Mononuclear cell (primary cell): ENCODE results near the gene GPC3. TPM values are rescaled to one million over a fixed set of nuclear protein-coding genes. Genes with fewer than 3 reads are reported as not detected.
"Not testable (repeated sequence)": the region's sequence is repeated elsewhere in the genome, so short reads cannot be mapped to it uniquely, and the experiment has no call there.

Experiments used
- H3K27me3 ChIP-seq: 2 replicates; pipeline ENCODE4 v1.6.0; 2011; ENCODE audit warnings: low read length, control low read depth; ENCODE audit not compliant: insufficient read depth
- H3K4me1 ChIP-seq: 2 replicates; pipeline ENCODE4 v1.5.1; 2011; ENCODE audit warnings: mild to moderate bottlenecking, low read length, control low read depth; ENCODE audit not compliant: insufficient read depth
- H3K4me3 ChIP-seq: 2 replicates; pipeline ENCODE4 v1.5.1; 2011; ENCODE audit warnings: mild to moderate bottlenecking, low read length, moderate library complexity
- H3K9me3 ChIP-seq: 2 replicates; pipeline ENCODE4 v1.5.1; 2011; ENCODE audit warnings: low read depth, mild to moderate bottlenecking, control low read depth, low read length
- total RNA-seq: library from RNA; depleted of rRNA; stranded (reverse); fragments of >200 nt; gene quantifications from one replicate; pipeline ENCODE4 v1.2.3, GENCODE V29; 2012

GPC3 gene
- 0.31 TPM for total RNA-seq

DNA sequence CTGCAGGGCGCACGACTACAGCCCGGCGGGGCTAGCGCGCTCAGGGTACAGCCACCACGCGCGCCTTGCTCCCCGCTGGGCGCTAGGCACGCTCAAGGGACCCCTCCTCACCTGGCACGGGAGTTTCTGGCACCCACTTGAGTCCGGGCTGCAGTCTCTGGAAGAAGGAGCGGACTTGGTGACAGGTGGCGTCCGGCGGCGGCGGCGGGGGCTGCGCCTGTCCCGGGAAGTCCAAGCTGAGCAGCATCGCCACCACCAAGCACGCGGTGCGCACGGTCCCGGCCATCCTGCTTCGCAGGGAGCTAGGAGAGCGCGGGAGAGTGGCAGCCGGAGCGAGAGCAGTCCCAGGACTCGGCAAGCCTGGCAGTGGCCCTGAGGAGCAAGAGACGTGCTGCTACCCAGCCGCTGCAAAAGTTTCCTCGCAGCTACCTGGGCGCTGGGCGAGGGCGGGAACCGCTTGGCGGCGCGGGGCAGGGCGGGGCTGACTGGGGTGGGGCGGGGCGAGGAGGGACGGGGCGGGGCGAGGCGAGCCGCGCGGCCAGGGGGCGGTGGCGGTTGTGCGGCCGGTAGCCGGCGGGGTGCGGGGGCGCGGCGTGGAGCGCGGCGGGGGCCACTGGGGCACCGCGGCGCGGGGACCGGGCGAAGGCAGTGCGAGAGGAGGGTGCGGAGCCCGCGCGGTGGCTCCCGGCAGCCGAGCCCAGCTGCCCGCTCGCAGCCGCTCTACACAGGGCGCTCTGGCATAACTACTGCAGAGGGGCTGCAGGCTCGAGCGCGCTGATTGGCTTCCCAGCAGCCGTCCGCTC is at the start of gene GPC3:
Gene GPC3, minus strand, starts transcription at position 431 of the 803 bp plus-strand sequence.
- H3K4me1 ChIP-seq: no peaks in the 10 kb centered on the region
- peaks cover 23% of the 10 kb centered on the region for H3K27me3 ChIP-seq
- H3K9me3 ChIP-seq: no peaks in the 10 kb centered on the region
- no peak within 1 kb of the TSS for H3K4me3 ChIP-seq

DNA sequence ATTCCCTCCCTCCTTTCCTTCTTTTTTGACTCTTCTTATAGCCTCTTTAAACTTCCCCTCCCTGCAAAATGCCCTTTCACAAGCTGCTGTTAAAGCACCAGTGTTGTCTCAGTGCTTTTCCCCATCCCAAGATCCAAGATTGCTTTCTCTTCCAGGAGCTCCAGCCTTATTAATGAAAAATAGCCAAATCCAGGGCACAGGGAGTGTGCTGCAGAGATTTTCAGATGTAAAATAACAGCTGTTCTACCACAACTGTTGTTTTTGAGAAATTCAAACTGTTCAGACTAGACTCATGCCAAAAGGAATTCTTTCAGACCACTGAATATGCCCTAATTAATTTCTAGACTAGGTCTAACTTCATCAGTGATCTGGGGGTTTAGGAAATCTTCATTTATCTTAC is 47.0 kb upstream of the GPC3 start:
- no peaks in the 10 kb centered on the region for H3K27me3 ChIP-seq
- no peak overlapping the region for H3K4me3 ChIP-seq
- H3K4me1 ChIP-seq: no peaks in the 10 kb centered on the region
- H3K9me3 ChIP-seq: no peaks in the 10 kb centered on the region

DNA sequence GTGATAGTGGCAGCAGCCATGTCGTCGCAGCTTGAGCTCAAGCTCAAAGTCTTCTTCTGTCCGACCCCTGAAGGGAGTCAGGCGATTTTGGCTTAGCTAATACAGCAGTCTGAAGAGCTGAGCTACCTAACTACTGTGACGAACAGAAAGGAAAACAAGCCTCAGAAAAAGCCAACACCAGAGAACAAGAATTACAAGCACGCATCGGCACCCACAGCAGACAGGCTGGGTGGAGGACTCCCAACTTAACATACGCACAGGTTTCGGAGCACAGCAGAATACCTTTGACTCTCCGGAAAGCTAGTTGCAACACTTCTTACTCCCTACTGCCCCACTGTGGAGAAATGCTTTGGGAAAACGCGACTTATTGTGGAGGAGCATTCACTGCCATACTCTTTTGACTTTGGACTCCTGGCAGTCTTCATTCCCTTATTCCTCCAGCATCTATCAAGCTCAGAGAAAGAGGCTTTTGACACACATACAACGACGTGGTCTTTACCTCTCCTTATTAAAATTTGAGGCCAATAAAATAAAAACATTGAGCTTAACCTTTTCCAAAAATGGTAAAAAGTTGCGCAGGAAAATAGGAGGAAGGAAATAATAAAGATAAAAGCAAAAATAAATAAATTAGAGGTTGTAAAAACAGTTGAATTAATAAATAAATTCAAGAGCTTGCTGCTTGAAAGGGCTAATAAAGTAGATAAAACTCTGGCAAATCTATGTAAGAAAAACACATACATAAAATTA is 41.3 kb upstream of the GPC3 start:
- no peaks in the 10 kb centered on the region for H3K27me3 ChIP-seq
- no peak overlapping the region for H3K4me3 ChIP-seq
- H3K9me3 ChIP-seq: no peaks in the 10 kb centered on the region
- H3K4me1 ChIP-seq: no peaks in the 10 kb centered on the region

DNA sequence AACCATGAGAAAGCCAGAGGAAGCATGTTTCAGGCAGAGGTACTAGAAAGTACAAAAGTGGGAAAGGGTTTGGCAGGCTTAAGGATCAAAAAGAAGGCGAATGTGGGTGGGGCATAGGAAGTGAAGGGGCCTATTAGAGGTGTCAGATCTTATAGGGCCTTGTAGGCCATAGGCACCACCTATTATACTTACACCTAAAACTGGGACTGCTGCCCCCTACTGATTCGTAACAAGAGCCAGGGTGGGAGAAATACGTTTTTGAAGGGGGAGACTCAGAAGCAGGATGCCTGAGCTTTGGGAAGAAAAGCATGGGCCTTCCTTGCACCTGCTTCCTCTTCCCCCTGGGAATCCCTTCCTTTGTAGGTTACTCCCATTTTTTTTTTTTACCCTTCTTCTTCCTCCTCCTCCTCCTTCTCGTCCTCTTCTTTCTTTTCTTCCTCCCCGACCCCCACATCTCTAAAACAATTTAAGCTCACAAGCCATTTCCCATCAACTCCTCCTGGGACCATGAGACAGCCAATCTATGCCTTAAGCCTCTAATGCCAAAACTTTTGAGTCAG is 40.7 kb upstream of the GPC3 start:
- H3K4me1 ChIP-seq: no peaks in the 10 kb centered on the region
- no peaks in the 10 kb centered on the region for H3K9me3 ChIP-seq
- H3K27me3 ChIP-seq: no peaks in the 10 kb centered on the region
- H3K4me3 ChIP-seq: no peak overlapping the region

DNA sequence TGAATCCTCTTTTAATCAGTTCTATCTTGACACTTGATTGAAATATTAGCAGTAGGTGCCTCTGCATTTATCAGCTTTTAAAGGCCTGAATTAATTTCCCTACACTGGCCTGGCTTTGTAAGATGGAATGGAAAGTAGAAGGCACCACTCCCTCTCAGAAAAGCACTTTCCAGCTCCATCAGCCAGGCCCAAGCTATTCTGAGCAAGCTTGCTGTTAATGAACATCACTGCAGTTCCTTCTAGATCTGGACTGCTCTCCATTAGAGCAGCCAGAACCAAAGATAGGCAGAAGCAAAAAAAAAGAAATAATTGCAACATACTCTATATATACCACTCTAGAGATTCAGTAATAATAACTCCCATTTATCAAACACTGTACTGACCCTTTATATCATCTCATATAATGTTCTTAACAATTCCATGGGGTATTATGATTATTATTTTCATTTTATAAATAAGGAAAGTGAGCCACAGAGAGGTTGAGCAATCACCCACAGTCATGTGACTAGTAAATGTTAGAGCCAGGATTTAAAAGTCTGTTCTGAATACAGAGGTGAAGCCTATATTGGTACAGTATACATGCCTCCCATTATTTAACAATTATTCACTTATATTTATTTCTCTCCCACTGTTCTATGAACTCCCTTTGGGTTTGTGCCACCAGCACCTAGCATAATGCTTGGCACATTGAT is 39.4 kb upstream of the GPC3 start:
- Histone ChIP-seq H3K4me1 (no peaks in the 10 kb centered on the region), H3K9me3 (no peaks in the 10 kb centered on the region), H3K27me3 (no peaks in the 10 kb centered on the region), H3K4me3 (no peak overlapping the region)

DNA sequence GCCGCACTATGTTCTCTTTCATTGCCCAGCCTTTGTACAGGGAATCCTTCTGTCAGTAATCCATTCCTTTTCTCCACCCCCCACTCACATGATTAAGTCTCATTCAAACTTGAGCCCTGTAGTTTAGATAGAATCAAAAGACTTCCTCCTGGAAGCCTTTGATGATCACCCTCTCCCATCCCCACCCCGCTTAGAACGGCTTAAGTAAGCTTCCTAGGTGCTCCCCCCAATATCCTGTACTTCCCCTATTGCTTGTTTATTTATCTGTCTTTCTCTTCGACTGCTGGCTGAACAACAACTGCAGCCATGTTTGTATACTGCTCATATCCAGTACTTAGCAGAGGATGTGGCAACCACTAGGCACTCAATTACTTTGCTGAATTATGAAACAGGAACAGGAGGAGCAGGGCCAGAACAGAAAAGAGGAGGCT is 38.5 kb upstream of the GPC3 start:
- Histone ChIP-seq H3K4me3 (no peak overlapping the region), H3K9me3 (no peaks in the 10 kb centered on the region), H3K27me3 (no peaks in the 10 kb centered on the region), H3K4me1 (no peaks in the 10 kb centered on the region)

DNA sequence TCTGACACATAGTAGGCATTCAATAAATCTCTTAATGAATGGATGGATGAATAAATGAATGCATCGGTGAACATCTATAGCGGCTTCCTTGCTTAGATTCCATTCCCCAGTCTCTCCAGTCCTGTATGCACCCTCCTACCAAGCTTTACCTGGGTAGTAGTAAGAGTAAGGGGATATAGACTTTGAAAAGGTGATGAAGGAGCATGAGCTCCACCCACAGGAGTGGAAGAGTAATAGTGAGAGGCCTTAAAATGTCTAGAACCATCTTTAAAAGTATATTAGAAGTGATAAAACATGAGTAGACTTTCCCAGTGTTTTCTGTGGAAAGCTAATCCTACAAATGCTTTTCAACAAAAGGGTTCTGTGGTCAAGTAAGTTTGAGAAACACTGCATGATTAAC is 35.5 kb upstream of the GPC3 start:
- H3K9me3 ChIP-seq: no peaks in the 10 kb centered on the region
- no peaks in the 10 kb centered on the region for H3K4me1 ChIP-seq
- no peaks in the 10 kb centered on the region for H3K27me3 ChIP-seq
- no peak overlapping the region for H3K4me3 ChIP-seq

DNA sequence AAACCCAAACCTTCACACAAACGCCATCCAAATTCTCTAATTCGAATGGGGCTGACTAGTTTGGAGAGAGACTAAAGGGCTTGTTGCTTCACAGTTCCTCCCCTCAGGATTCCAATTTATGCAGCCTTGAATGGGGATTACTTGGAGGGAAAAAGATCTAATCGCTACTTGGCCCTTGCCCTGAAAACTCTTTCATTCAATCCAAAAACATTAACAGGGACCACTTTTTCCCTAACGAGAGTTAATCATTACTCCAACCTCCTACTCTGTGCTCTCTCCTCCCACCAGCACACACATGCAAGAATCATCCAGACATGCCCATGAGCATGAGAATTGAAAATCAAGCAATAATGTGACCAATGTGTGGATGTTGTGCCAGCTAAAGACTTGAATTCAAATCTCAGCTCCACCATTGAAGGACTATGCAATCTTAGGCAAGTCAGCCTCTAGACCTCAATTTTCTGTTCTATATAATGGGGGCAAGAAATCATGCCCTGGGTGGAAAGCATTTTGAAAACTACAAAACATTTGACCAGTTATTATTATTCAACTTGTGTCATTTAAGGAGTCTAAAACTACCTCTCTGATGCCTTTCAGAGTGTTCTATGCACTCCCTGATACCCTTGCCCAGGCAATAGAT is 34.3 kb upstream of the GPC3 start:
- no peaks in the 10 kb centered on the region for H3K4me1 ChIP-seq
- no peaks in the 10 kb centered on the region for H3K27me3 ChIP-seq
- no peaks in the 10 kb centered on the region for H3K9me3 ChIP-seq
- H3K4me3 ChIP-seq: no peak overlapping the region

DNA sequence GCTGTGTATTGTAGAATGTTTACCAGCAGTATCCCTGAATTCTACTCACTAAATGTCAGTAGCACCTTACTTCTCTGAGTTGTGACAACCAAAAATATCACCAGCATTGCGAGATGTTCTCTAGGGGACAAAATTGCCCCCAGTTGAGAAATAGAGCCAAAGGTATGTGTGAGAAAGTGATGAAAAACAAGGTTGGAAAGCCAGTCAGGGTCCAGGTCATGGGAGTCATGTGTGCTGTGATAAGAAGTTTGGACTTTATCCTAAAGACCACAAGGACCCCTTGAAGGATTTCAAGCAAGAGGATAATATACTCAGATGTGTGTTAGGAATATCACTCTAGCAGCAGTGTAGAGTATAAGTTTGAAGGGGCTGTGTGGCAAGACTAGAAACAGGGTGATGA is 30.9 kb upstream of the GPC3 start:
- not testable (repeated sequence) for H3K4me3 ChIP-seq, H3K4me1 ChIP-seq, H3K9me3 ChIP-seq, H3K27me3 ChIP-seq

DNA sequence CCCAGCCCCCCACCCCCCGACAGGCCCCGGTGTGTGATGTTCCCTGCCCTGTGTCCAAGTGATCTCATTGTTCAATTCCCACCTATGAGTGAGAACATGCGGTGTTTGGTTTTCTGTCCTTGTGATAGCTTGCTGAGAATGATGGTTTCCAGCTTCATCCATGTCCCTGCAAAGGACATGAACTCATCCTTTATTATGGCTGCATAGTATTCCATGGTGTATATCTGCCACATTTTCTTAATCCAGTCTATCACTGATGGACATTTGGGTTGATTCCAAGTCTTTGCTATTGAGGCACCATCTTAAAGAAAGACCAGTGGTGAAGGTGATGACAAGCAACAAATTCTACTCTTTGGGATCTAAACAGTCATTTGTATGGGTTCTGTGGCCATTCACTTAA is 30.1 kb upstream of the GPC3 start:
- not testable (repeated sequence) for H3K27me3 ChIP-seq, H3K4me1 ChIP-seq, H3K4me3 ChIP-seq, H3K9me3 ChIP-seq

DNA sequence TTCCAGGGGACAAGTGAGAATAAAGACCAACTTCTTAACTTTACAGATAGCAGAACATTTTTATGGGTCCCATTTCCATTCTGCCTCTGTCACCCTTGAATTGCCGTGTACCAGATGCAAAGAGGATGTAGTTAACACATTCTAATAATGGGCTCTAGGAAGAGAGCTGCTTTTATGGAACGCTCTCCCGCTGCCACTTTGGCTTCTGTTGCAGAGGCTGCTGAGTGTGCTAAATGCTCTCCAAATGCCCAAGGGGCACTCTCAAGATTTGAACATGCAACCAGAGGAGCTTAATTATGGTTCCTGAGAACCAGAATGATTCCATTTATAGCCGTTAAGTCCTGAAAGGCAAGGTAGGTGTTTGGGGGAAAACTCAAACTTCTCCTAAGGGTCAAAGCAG is 28.1 kb upstream of the GPC3 start:
- Histone ChIP-seq H3K9me3 (no peaks in the 10 kb centered on the region), H3K4me1 (no peaks in the 10 kb centered on the region), H3K4me3 (no peak overlapping the region), H3K27me3 (no peaks in the 10 kb centered on the region)

DNA sequence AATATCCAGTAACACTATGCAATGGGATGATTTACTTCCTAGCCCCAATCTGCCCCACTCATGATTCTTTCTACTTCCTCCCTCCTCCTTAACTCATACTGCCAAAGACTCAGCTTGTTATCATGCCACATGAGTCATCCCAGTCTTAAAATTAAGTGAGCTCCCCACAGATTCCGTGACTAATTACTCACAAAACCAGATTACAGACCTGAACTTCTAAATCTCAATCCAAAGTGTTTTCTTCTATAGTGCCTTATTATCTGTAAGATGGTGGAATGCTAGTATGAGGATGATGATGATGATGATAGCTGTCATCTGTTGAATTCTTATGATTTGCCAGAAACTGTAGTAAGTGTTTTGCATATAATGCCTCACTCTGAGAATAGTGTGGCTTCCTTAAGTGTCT is 27.7 kb upstream of the GPC3 start:
- Histone ChIP-seq H3K9me3 (no peaks in the 10 kb centered on the region), H3K4me3 (no peak overlapping the region), H3K4me1 (no peaks in the 10 kb centered on the region), H3K27me3 (no peaks in the 10 kb centered on the region)

DNA sequence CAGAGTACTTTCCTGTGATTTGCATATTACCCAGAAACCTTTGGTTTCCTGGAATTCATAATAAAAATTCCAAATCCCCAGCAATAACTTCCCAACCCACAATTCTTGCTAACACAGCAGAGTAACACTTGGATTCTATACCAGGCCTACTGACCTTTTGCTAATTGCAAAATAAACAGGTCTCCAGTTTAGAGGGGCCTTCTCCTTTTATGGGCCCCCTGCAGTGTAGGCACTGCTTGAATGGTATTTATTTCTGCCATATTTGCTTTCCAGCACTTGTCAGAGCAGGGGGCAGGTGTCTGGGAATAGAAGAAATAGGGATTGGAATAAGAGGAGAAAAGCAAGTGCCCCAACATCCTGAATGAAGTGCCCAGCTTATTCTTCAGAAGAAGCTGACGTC is 25.3 kb upstream of the GPC3 start:
- Histone ChIP-seq H3K27me3 (no peaks in the 10 kb centered on the region), H3K4me3 (no peak overlapping the region), H3K9me3 (no peaks in the 10 kb centered on the region), H3K4me1 (no peaks in the 10 kb centered on the region)

DNA sequence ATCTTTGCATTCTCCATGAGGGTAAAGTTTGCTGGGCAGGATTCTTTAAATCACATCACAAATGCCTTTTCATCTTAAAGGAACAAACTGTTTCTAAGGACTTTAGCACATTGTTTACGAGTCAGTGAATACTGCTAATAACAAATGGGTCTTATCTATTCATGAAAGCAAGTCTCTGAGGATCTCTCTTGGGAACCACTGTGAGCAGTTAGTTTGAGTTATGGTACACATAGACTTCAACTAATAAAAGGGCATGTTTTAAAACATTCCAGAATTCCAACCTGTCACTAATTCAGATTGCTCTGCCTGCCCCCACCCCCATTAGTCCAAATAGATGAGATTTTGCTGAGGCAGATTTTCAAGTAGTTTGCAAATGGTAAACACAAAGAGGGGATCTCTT is 22.3 kb upstream of the GPC3 start:
- Histone ChIP-seq H3K9me3 (no peaks in the 10 kb centered on the region), H3K27me3 (no peaks in the 10 kb centered on the region), H3K4me1 (no peaks in the 10 kb centered on the region), H3K4me3 (no peak overlapping the region)
